A673 (cell line): ENCODE data around the gene RERE. TPM values are rescaled to one million over a fixed set of nuclear protein-coding genes. Genes with fewer than 3 reads are reported as not detected.

Experiments used
- BruUV-seq: library from RNA; stranded (reverse); fragments of 400-500 nt; replicated peaks from 2 replicates; lab custom pipeline; 2021; lab: Mats Ljungman, UMichigan
- CTCF ChIA-PET: fragments of 300-600 bp; sonication (Branson Sonifier 250); formaldehyde crosslinking; loops from one replicate; lab custom pipeline; 2022; ENCODE audit warnings: antibody characterized with exemption; lab: Charles Lee
- POLR2A ChIA-PET: fragments of 300-600 bp; sonication (Branson Sonifier 250); formaldehyde crosslinking; loops from one replicate; lab custom pipeline; 2022; ENCODE audit warnings: antibody characterized with exemption; ENCODE audit not compliant: low non-redundant PET; lab: Charles Lee
- DNase-seq: peaks from one replicate; pipeline ENCODE4 v3.0.0-alpha.2; 2015; ENCODE audit warnings: low spot score
- H3K27ac ChIP-seq: fragments of 200-600 bp; sonication (generic); 2 replicates; pipeline ENCODE4 v1.5.1; 2016; ENCODE audit warnings: mixed run types, low read depth, mild to moderate bottlenecking, mixed read lengths, antibody characterized with exemption, low read length; ENCODE audit not compliant: poor library complexity, severe bottlenecking
- H3K27me3 ChIP-seq: fragments of 200-600 bp; sonication (generic); replicated peaks from 2 replicates; pipeline ENCODE4 v1.6.1; 2017; ENCODE audit warnings: mixed run types, low read depth, mild to moderate bottlenecking, mixed read lengths, antibody characterized with exemption, low read length; ENCODE audit not compliant: insufficient read depth, poor library complexity
- H3K36me3 ChIP-seq: fragments of 200-600 bp; sonication (generic); 2 replicates; pipeline ENCODE4 v1.6.1; 2016; ENCODE audit warnings: mixed run types, mild to moderate bottlenecking, mixed read lengths, antibody characterized with exemption, low read length; ENCODE audit not compliant: insufficient read depth, poor library complexity, severe bottlenecking
- H3K4me1 ChIP-seq: fragments of 200-600 bp; sonication (generic); 2 replicates; pipeline ENCODE4 v1.6.1; 2017; ENCODE audit warnings: mixed run types, mild to moderate bottlenecking, mixed read lengths, antibody characterized with exemption, low read length; ENCODE audit not compliant: insufficient read depth, poor library complexity, severe bottlenecking
- H3K4me3 ChIP-seq: fragments of 200-600 bp; sonication (generic); 2 replicates; pipeline ENCODE4 v1.5.1; 2016; ENCODE audit warnings: low read depth, mixed run types, mild to moderate bottlenecking, mixed read lengths, low read length; ENCODE audit not compliant: poor library complexity, severe bottlenecking
- H3K9me3 ChIP-seq: fragments of 200-600 bp; sonication (generic); 2 replicates; pipeline ENCODE4 v1.6.1; 2016; ENCODE audit warnings: mixed run types, low read depth, mild to moderate bottlenecking, mixed read lengths, antibody characterized with exemption, low read length; ENCODE audit not compliant: poor library complexity, severe bottlenecking
- CTCF ChIP-seq: fragments of 300-800, 200-600 bp; sonication (generic); conservative IDR thresholded peaks from 2 replicates; pipeline ENCODE4 v1.5.1; 2017; ENCODE audit warnings: low read depth, mild to moderate bottlenecking, antibody characterized with exemption, low read length, moderate library complexity, mixed read lengths
- EZH2 ChIP-seq: fragments of 200-600 bp; sonication (generic); IDR thresholded peaks from 2 replicates; pipeline ENCODE4 v1.6.1; 2017; ENCODE audit warnings: borderline replicate concordance, low read depth, mild to moderate bottlenecking, mixed read lengths, antibody characterized with exemption, low read length; ENCODE audit not compliant: poor library complexity, severe bottlenecking
- intact Hi-C: fragments of 100-400 bp; cut with micrococcal nuclease; formaldehyde crosslinking; loops from one replicate; pipeline ENCODE4 v1.10.0; 2022; ENCODE audit not compliant: unreplicated experiment
- total RNA-seq: library from RNA; stranded (reverse); gene quantifications from 2 replicates; pipeline ENCODE4 v1.2.3, GENCODE V29; 2021

The RERE gene
- total RNA-seq, 1 experiment from 2014 or later = 188 TPM

GRCh38 chr1:8378178-8378577, 439.3 kb downstream of the RERE start:
- Histone ChIP-seq H3K9me3 (no peaks in the 10 kb centered on the region), H3K27ac (peak overlapping the region; percentile 63), H3K4me3 (no peak overlapping the region), H3K4me1 (peaks cover 61% of the 10 kb centered on the region), H3K27me3 (no peaks in the 10 kb centered on the region), H3K36me3 (peaks cover 6% of the 10 kb centered on the region)
- CTCF ChIA-PET = no interaction called here
- TF ChIP-seq EZH2 (no peak), CTCF (no peak)
- POLR2A ChIA-PET = interaction anchor here (0.7 kb wide), 1 partner anchor 19 kb away, joined by 3 read pairs; no protein-coding TSS in a partner anchor
- intact Hi-C loops = loop anchor here (10.0 kb wide), 1 partner anchor 327 kb away; no protein-coding TSS in a partner anchor
- BruUV-seq = no TSS peak
- DNase-seq = no peak

- ChIA-PET CTCF (no interaction called here), POLR2A (interaction anchor here (0.7 kb wide), 1 partner anchor 19 kb away, joined by 3 read pairs; no protein-coding TSS in a partner anchor)
- H3K9me3 ChIP-seq = no peaks in the 10 kb centered on the region
- no peak overlapping the region for H3K4me3 ChIP-seq
- intact Hi-C loops = loop anchor here (10.0 kb wide), 1 partner anchor 327 kb away; no protein-coding TSS in a partner anchor
- H3K27me3 ChIP-seq = no peaks in the 10 kb centered on the region
- no TSS peak for BruUV-seq
- peaks cover 6% of the 10 kb centered on the region for H3K36me3 ChIP-seq
- TF ChIP-seq EZH2 (no peak), CTCF (no peak)
- H3K27ac ChIP-seq = peak overlapping the region; percentile 63
- DNase-seq = no peak
- H3K4me1 ChIP-seq = peaks cover 62% of the 10 kb centered on the region
Observed at GRCh38 chr1:8377271-8377981, 440.0 kb downstream of the RERE start.

DNA sequence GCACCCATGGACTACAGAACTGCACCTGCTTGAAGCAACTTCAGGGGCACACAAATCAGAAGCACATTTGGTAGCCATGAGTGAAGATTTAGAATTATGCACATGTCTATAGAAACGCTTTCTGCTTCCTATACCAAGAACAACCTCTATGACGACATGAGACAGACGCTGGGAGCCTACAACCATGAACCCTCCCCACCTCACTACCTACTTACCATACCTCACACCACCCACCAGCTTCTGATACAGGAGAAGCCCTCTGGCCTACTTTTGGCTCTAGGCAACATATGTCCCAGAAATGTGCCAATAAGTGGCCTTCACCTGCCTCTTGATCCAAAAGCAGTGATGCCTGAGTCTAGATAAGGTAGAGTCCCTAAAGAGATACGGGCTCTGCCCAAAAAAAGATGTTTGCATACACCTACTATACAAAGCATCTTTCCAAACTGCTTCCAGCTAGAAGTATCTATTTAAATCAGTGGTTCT, 441.0 kb downstream of the RERE start:
- TF ChIP-seq EZH2 = no peak
- TF ChIP-seq CTCF = no peak
- ChIA-PET POLR2A (no interaction called here), CTCF (no interaction called here)
- no TSS peak for BruUV-seq
- DNase-seq = no peak
- peaks cover 64% of the 10 kb centered on the region for H3K4me1 ChIP-seq
- H3K27me3 ChIP-seq = no peaks in the 10 kb centered on the region
- intact Hi-C loops = loop anchor here (10.0 kb wide), 1 partner anchor 328 kb away; no protein-coding TSS in a partner anchor
- peaks cover 6% of the 10 kb centered on the region for H3K36me3 ChIP-seq
- no peaks in the 10 kb centered on the region for H3K9me3 ChIP-seq
- no peak overlapping the region for H3K27ac ChIP-seq
- H3K4me3 ChIP-seq = no peak overlapping the region
